ENCODE results near the gene ADGRE1. TPM values are rescaled to one million over a fixed set of nuclear protein-coding genes. Genes with fewer than 3 reads are reported as not detected.

Gene ADGRE1
- polyA plus RNA-seq, 1 of the 3 experiments (the other 2 are of a cell fraction): 8.9 TPM

GRCh38 chr19:6842871-6843607 is 44.3 kb upstream of the ADGRE1 start:
- Histone ChIP-seq H2AFZ (ENCODE audit: low read depth) (no peak overlapping the region), H3K9ac (no peak overlapping the region), H3K27me3 (ENCODE audit: insufficient read depth) (peaks cover 57% of the 10 kb centered on the region), H3K4me1 (ENCODE audit: control insufficient read depth in 1 of 2, insufficient read depth in 2 of 2, low read depth in 1 of 2, low read length in 1 of 2) (no peaks in the 10 kb centered on the region), H3K4me3 (ENCODE audit: low read depth in 2 of 2, low read length in 1 of 2) (no peak overlapping the region), H3K9me3 (no peaks in the 10 kb centered on the region), H3F3A (replicated peaks; ENCODE audit: insufficient read depth) (no peaks in the 10 kb centered on the region), H3K36me3 (replicated peaks in 1 of 2; ENCODE audit: control insufficient read depth in 1 of 2, insufficient read depth in 2 of 2, low read length in 1 of 2) (no peaks in the 10 kb centered on the region), H3K27ac (ENCODE audit: low read depth in 2 of 2, low read length in 1 of 2) (no peak overlapping the region), H4K20me1 (ENCODE audit: insufficient read depth) (no peaks in the 10 kb centered on the region), H3K79me2 (ENCODE audit: insufficient read depth) (no peaks in the 10 kb centered on the region), H3K9me2 (no peaks in the 10 kb centered on the region), H3K4me2 (no peak overlapping the region)
- POLR2A ChIA-PET: no interaction called here
- DNase-seq: no peak
- 10% methylated on average over 5 of the region's 5 CpGs for WGBS (ENCODE audit: low lambda C conversion rate)
- no peak for TF ChIP-seq PBX3 (IDR thresholded peaks at IDR 0.05)
- TF ChIP-seq IRF3 (IDR thresholded peaks at IDR 0.05; ENCODE audit: low read depth, low read length): no peak
- no peak for TF ChIP-seq GATA2 (CRISPR knock-in tag; IDR thresholded peaks at IDR 0.05)
- TF ChIP-seq FOXJ3 (CRISPR knock-in tag; IDR thresholded peaks at IDR 0.05): no peak
- no peak for TF ChIP-seq NRF1 (IDR thresholded peaks at IDR 0.05; ENCODE audit: low read depth, low read length)
- TF ChIP-seq CHD2 (IDR thresholded peaks at IDR 0.05; ENCODE audit: low read length, partially characterized antibody): no peak
- TF ChIP-seq CTCF (IDR thresholded peaks at IDR 0.05): no peak
- no peak for TF ChIP-seq EP300 (IDR thresholded peaks at IDR 0.05; ENCODE audit: borderline replicate concordance in 1 of 2, low read depth in 1 of 2, low read length in 1 of 2)
- TF ChIP-seq GABPA (IDR thresholded peaks at IDR 0.05; ENCODE audit: low read depth): no peak
- no peak for TF ChIP-seq MXI1 (IDR thresholded peaks at IDR 0.05; ENCODE audit: low read depth, low read length)
- no peak for TF ChIP-seq SMC3 (IDR thresholded peaks at IDR 0.05; ENCODE audit: low read depth, low read length)
- TF ChIP-seq FOSL2 (IDR thresholded peaks at IDR 0.05; ENCODE audit: borderline replicate concordance, low read depth): no peak
- no peak for TF ChIP-seq ZBTB33 (IDR thresholded peaks at IDR 0.05; ENCODE audit: borderline replicate concordance, low read depth)
- no peak for TF ChIP-seq YY1 (IDR thresholded peaks at IDR 0.05; ENCODE audit: low read depth)
- TF ChIP-seq NFIC (IDR thresholded peaks at IDR 0.05; ENCODE audit: borderline replicate concordance): no peak
- TF ChIP-seq TAF1 (IDR thresholded peaks at IDR 0.05; ENCODE audit: borderline replicate concordance, low read depth, low read length): no peak
- TF ChIP-seq USF1 (IDR thresholded peaks at IDR 0.05; ENCODE audit: borderline replicate concordance, low read depth): no peak
- TF ChIP-seq RXRA (IDR thresholded peaks at IDR 0.05; ENCODE audit: borderline replicate concordance, low read depth): no peak
- no peak for TF ChIP-seq MEF2A (IDR thresholded peaks at IDR 0.05; ENCODE audit: borderline replicate concordance, low read depth)
- CTCF ChIA-PET: interaction anchor here (2.1 kb wide), 1 partner anchor 20 kb away, joined by 8 read pairs; no protein-coding TSS in a partner anchor

Measured in SK-N-SH (cell line).